TTC549 (cell line): ENCODE measurements around the gene TMEM45A.
"Not testable (repeated sequence)": the region's sequence is repeated elsewhere in the genome, so short reads cannot be mapped to it uniquely, and the experiment has no call there.

Experiments used
- FAIRE-seq: peaks from 2 replicates; lab custom pipeline; 2012; peaks lifted over from hg19 to GRCh38; lab: Jason Lieb, UNC

The TMEM45A gene

GRCh38 chr3:100578646-100579045, 86.2 kb downstream of the TMEM45A start:
- FAIRE-seq = no peak

- FAIRE-seq = no peak
Measured at GRCh38 chr3:100580147-100580546, 87.7 kb downstream of the TMEM45A start.

DNA sequence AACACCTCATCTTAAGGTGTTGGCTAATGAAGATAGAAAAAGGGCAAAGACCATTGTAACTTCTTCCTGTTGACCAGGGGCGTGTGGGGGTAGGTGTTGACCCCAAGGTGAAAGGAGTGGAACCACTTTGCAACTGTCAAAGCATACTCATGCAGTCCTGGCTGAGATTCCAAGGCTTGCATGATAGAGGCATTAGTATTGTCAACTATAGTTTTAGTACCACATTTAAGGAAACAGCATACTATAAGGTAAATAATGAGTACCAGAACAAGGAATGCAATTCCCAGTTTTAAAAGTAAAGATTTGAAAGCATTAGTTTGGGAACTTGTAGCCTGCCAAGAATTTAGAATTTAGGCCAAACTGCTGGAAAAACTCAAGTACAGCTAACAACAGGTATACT, 89.2 kb downstream of the TMEM45A start:
- no peak for FAIRE-seq

- not testable (repeated sequence) for FAIRE-seq
Measured at GRCh38 chr3:100582157-100582556, 89.7 kb downstream of the TMEM45A start.

DNA sequence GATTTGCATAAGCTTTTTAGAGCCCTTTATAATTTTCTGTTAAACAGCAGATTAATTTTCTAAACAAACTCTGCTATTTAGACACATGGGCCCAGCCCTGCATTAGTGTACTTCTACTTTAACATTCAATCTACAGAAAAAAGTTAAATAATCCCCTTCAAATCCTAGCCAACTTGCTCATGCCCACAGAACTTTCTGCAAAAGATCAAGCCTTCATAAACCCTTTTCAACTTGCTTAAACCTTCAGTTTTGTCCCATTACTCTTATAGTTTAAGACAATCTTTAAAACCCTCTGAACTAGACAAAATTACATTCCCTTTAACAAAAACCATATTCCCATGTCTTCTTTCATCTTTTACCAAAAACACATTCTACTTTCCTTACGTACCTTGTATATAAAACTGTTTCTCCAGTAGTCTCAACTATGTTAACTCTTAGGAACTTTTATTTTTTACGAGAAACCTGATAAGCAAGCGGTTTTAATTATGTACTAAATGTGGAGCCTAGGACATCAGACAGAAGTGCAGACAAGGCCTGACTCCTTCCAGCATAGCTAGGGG, 91.8 kb downstream of the TMEM45A start:
- FAIRE-seq = no peak

DNA sequence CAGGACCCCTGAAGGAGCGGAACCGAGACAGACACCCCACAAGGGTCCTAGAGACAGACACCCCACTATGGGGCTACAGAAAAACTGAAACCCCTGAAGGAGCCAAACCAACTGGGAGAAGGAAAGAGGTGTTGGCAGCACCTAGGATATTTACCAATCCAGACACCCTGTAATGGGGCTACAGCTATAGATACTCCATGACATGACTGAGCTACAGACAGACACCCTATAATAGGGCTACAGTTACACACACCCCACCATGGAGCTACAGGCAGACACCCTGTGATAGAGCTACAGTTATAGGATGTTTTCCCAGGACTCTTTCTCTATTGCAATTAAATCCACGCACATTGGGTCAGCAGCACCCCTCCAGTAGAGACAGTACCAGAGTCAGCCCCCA, 94.4 kb downstream of the TMEM45A start:
- FAIRE-seq = no peak

DNA sequence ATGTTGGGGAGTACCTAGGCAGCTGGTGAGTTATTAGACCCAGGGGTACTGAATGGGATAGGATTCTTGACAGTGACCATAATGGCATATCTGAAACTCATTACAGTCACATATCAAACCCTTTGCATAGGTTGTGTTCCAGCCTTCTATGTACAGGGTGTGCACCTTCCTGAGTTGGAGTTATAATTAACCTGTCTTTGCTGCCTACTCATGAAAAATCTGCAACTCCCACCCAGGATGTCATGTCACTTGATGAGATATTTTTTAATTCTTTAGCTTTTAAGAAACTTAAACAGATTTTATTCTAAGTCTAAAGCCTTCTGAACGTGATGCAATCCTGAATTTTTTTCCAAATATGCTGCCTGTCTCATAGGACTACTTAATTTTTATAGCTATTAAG, 95.8 kb downstream of the TMEM45A start:
- FAIRE-seq = no peak

DNA sequence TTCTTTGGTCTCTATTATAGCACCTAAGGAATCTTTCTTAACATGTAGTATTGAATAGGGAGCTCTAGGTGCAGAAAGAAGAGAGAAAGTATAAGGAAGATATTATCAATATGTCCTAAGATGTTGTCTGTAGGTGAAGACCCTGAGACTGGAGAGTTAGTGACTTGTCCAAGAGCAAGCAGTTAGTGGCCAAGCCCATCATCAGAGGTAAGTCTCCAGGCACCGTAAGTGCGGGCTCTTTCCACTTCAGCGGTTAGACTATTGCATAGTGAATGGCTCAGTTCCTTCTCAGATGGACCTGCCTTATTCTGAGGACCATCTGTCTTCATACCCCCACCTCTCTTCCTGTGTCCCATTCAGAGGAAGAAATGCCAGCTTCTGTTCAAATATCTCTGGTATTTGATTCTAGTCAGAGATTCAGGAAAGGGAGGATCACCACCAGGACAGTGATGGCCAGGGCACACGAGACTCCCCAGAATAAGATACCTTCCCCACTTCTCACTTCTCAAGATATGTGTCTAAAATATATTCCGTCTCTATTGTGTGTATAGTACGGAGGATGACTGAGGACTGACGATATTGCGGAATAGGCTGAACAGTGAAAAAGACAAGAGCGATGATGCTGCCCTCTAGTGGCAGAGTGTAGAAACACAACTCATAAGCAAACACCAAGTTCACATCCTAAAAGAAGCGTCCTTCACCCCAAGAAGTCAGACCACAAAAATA, 97.9 kb downstream of the TMEM45A start:
- FAIRE-seq = peak; percentile 83

DNA sequence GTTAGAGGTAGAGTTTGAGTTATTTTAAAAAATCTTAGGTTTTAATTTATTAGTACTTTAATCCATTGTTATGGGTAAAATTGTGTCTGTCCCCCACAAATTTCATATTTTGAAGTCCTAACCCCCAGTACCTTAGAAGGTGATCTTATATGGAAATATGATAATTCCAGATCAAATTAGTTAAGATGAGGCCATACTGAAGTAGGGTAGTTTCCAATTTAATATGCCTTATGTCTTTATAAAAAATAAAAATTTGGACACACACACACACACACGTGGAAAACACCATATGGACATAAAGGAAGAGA, 98.4 kb downstream of the TMEM45A start:
- no peak for FAIRE-seq

GRCh38 chr3:100591411-100591810, 99.0 kb downstream of the TMEM45A start:
- FAIRE-seq = no peak

DNA sequence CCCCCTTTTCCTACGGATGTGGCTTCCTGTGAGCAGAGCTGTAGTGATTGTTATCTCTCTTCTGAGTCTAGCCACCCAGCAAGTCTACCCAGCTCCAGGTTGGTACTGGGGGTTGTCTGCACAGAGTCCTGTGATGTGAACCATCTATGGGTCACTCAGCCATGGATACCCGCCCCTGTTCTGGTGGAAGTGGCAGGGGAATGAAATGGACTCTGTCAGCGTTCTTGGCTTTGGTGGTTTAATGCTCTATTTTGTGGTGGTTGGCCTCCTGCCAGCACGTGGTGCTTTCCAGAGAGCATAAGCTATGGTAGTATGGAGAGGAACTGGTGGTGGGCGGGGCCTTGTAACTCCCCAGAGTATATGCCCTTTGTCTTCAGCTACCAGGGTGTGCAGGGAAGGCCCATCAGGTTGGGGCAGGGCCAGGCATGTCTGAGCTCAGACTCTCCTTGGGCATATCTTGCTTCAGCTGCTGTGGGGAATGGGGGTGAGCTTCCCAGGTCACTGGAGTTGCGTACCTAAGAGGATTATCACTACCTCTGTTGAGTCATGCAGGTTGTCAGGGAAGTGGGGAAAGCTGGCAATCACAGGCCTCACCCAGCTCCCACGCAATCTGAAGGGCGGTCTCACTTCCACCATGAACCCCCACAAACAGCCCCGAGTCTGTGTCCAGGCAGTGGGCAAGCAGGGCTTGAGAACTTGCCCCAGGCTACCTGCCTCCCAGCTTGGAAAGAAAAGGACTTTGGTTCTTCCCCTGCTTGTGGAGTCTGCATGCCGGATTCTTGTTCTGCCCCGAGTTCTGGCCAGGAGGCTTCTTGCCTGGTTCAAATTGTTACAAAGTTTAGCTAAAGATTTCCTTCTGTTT, 108.0 kb downstream of the TMEM45A start:
- FAIRE-seq = no peak

GRCh38 chr3:100602506-100603444, 110.4 kb downstream of the TMEM45A start:
- FAIRE-seq = no peak

DNA sequence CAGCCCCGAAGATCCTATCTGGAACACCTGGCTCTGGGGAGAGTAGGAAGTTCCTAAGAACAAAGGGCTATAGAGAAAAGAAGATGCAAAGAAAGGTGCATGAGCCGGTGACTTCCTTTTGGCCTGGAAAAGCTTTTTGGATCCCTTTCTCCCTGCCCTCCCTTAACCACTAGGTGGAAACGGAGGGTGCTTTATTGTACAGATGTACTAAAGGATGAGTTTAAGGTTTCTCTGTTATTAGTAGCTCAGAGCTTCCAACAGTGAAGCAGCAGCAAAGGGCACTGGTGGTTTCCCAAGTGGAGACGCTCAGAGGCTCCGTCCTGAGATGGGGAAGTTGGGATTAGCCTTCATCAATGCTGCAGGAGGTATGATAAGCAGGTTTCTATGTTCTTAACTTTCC, 111.0 kb downstream of the TMEM45A start:
- FAIRE-seq = no peak

DNA sequence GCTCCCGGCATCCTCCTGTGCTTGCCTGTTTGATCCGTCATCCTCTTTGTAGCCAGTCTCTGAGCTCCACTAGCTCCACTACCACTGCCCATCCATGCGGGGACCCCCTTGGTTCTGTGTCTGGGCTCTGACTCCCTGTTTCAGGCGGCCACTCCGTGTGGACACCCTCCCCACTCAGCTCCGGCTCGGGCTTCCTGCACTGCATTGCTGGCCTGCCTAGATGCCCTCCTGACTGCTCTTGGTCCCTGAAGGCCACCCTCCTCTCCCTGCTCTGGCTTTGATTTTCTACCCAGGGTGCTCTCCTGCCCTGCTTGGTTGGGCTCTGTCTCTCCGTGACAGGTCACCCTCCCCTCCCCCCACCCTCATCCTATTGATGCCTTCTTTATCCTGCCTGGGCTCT, 112.9 kb downstream of the TMEM45A start:
- FAIRE-seq = no peak

DNA sequence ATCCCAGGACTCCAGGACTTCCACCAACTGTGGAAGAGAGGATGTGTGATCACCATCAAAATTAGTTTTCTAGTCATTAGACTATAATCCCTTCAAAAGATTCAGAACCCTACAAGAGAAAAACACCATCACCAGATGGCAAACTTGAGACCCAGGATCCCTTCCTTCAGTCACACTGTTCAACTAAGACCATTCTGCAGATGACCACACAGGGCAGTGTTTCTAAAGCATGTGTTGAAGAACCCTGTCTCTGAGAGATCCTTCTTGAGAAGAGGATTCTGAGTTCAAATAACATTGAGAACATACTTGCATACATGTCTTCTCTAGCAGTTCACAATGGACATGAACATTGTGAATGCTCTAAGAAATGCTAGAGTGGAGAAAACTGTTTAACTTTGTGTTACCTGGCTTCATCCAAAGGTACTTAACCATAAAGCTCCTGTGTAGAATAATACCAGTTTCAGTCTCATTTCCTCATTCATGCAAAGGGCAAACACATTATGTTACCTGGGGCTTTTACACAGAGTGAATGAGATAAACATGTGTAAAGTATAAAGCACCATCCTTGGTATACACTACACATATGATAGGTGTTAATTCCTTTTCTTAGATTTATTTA, 114.6 kb downstream of the TMEM45A start:
- no peak for FAIRE-seq

GRCh38 chr3:100609305-100609704, 116.9 kb downstream of the TMEM45A start, which contains the start of gene ADGRG7:
ADGRG7 (plus strand) TSS chr3:100609601; CDS start chr3:100609857, 256 bp downstream.
- FAIRE-seq = no peak

GRCh38 chr3:100609963-100610362, 117.5 kb downstream of the TMEM45A start:
- FAIRE-seq = no peak

DNA sequence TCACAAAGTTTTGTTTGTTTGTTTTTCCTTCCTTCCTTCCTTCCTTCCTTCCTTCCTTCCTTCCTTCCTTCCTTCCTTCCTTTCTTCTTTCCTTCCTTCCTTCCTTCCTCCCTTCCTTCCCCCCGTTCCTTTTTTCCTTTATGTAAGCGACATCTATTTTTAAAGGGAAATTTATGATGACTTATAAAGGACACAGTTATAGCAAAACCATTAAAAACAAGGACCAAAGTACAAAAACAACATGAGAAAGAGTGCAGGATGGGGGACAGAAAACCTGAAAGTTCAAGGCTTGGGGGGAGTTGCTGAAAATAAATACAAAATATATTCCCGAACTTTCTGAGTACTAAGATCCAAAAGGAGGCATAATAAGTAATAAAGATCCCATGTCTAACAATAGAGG, 118.8 kb downstream of the TMEM45A start:
- no peak for FAIRE-seq

- FAIRE-seq = no peak
Measured at GRCh38 chr3:100613721-100614390, 121.4 kb downstream of the TMEM45A start.

GRCh38 chr3:100614941-100615340, 122.5 kb downstream of the TMEM45A start:
- no peak for FAIRE-seq

DNA sequence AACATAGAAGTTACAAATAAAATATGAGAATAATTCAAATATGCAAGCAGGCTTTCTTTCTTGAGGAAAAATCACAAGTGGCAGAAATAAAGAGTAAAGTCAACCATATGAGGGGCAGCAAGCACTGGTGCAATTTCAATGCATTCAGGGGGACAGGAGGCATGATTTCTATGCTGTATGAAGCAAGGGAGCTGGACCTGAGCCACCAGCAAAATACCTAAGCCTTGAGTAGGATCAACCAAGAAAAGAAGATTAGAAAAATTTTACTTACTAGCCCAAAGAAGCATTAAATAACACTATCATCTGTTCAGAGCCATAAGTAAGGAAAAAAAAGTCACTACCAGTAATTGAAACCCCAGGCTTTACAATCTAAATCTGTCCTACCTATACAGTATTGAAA, 123.3 kb downstream of the TMEM45A start:
- FAIRE-seq = no peak
